Transverse colon (tissue), 4 donors: ENCODE measurements around the gene PDZK1IP1. TPM values are rescaled to one million over a fixed set of nuclear protein-coding genes. Genes with fewer than 3 reads are reported as not detected.

ENCODE experiments used
- DNase-seq: peaks from one replicate; pipeline ENCODE4 v3.0.0-alpha.2; 2019
- H3K27ac ChIP-seq, 4 donors: fragments of 200-600 bp; sonication (generic); 2 replicates each; pipeline ENCODE4 v1.5.1; 2016 to 2018; ENCODE audit warnings: inconsistent platforms in 4 of 4
- H3K27me3 ChIP-seq: fragments of 200-600 bp; sonication (generic); 2 replicates; pipeline ENCODE4 v1.5.1; 2017; ENCODE audit warnings: inconsistent platforms
- H3K36me3 ChIP-seq, 4 donors: fragments of 200-600 bp; sonication (generic); 2 replicates each; pipeline ENCODE4 v1.5.1; 2017 to 2019; ENCODE audit warnings: inconsistent platforms in 4 of 4
- H3K4me1 ChIP-seq, 4 donors: fragments of 200-600 bp; sonication (generic); 2 replicates each; pipeline ENCODE4 v1.5.1; 2017 to 2020; ENCODE audit warnings: inconsistent platforms in 4 of 4
- H3K4me3 ChIP-seq, 4 donors: fragments of 200-600 bp; sonication (generic); 1 replicate in 1 of 4; 2 replicates in 3 of 4; pipeline versions ENCODE4 v1.5.1 to v1.6.1; 2017 to 2019; ENCODE audit warnings: inconsistent platforms in 4 of 4
- H3K9me3 ChIP-seq, 2 donors: fragments of 200-600 bp; sonication (generic); 2 replicates each; pipeline ENCODE4 v1.5.1; 2017 to 2019; ENCODE audit warnings: inconsistent platforms in 2 of 2
- EP300 ChIP-seq: sonication (generic); formaldehyde crosslinking; IDR thresholded peaks from one replicate; pipeline ENCODE4 v1.6.1; 2017; ENCODE audit warnings: antibody characterized with exemption, low read depth
- POLR2A ChIP-seq: fragments of 450-650 bp; IDR thresholded peaks from one replicate; pipeline ENCODE4 v1.6.1; 2016; ENCODE audit warnings: antibody characterized with exemption, mild to moderate bottlenecking, moderate library complexity
- POLR2AphosphoS5 ChIP-seq, 3 donors: sonication (generic); formaldehyde crosslinking; IDR thresholded peaks; one replicate each; pipeline ENCODE4 v1.6.1; 2016; ENCODE audit warnings: antibody characterized with exemption in 3 of 3
- WGBS, 2 donors: methylation state at CpG; one replicate each; pipeline ENCODE4 v1.1.5; 2018; ENCODE audit warnings: low coverage in 1 of 2; 5-methylcytosine and 5-hydroxymethylcytosine counted together
- in situ Hi-C, 4 donors: fragments of 200-750 bp; cut with MboI; loops; one replicate each; pipeline versions ENCODE4 v1.15.0 to v1.15.1; 2017; ENCODE audit warnings: low sequenced_read_pairs in 3 of 4, low pct_ligation_motif_present in 1 of 4, low pct_unique_long_range_greater_than_20kb in 1 of 4
- intact Hi-C: fragments of 100-400 bp; cut with DNase I; formaldehyde crosslinking; loops from one replicate; pipeline ENCODE4 v1.15.1; 2023; ENCODE audit warnings: low total_unique reads
- total RNA-seq, 4 donors: library from RNA; depleted of rRNA; stranded (reverse); fragments of >200 nt; gene quantifications; one replicate each; pipeline ENCODE4 v1.1.0, GENCODE V29; 2016
- TF ChIP-seq, protein P1 (sequence below), 5 experiments: fragments of 200-600 bp in 3 of 5; fragments of 450-650 bp in 2 of 5; sonication (generic) in 3 of 5; IDR thresholded peaks; 1 replicate in 2 of 5; 2 replicates in 3 of 5; pipeline ENCODE4 v1.5.1; 2016 to 2017; ENCODE audit warnings: antibody characterized with exemption in 5 of 5, inconsistent platforms in 3 of 5, mild to moderate bottlenecking in 2 of 5, moderate library complexity in 1 of 5

The PDZK1IP1 gene
- total RNA-seq, 4 donors from 2014 or later, result 16.5 to 228 (median 148) TPM

DNA sequence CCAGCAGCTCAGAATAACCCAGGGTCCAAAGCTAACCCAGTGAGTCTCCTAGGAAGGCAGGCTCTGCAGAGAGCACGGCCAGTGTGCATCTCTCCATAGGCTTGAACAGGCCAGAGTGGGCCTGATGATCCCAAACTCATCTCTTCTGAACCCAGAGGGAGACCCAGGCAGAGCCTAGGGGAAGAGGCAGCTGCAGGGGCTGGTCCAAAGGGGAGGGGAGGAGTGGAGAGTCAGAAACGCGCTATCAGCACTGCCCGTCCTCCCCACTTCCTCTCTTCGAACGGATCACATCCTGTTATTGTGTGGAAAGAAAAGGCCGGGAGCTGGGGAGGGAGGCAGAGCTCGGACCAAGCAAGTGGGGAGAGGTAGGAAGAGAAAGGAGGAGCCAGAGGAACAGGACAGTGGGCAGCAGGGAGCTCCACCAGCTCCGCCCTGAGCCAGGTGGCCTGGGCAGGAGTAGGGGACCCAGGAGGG is 22.0 kb upstream of the PDZK1IP1 start:
- Histone ChIP-seq H3K27ac (peak overlapping the region in 1 of 4 donors; percentile 29), H3K4me3 (no peak overlapping the region), H3K27me3 (no peaks in the 10 kb centered on the region), H3K36me3 (no peaks in the 10 kb centered on the region), H3K9me3 (no peaks in the 10 kb centered on the region), H3K4me1 (no peaks in the 10 kb centered on the region)
- no peak for TF ChIP-seq POLR2A
- TF ChIP-seq, protein P1, sequence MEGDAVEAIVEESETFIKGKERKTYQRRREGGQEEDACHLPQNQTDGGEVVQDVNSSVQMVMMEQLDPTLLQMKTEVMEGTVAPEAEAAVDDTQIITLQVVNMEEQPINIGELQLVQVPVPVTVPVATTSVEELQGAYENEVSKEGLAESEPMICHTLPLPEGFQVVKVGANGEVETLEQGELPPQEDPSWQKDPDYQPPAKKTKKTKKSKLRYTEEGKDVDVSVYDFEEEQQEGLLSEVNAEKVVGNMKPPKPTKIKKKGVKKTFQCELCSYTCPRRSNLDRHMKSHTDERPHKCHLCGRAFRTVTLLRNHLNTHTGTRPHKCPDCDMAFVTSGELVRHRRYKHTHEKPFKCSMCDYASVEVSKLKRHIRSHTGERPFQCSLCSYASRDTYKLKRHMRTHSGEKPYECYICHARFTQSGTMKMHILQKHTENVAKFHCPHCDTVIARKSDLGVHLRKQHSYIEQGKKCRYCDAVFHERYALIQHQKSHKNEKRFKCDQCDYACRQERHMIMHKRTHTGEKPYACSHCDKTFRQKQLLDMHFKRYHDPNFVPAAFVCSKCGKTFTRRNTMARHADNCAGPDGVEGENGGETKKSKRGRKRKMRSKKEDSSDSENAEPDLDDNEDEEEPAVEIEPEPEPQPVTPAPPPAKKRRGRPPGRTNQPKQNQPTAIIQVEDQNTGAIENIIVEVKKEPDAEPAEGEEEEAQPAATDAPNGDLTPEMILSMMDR (IDR thresholded peaks at IDR 0.05), result no peak
- no peak for TF ChIP-seq EP300
- TF ChIP-seq POLR2AphosphoS5 (IDR thresholded peaks at IDR 0.05), result peak in 1 of 3 donors; percentile 19
- WGBS, 2 donors, result 44 to 61% methylated on average over 6 to 9 of the region's 9 CpGs
- no peak for DNase-seq
- in situ Hi-C loops (no loop called here), intact Hi-C loops (no loop called here)

GRCh38 chr1:47210666-47211065 is 20.8 kb upstream of the PDZK1IP1 start:
- Histone ChIP-seq H3K4me1 (no peaks in the 10 kb centered on the region), H3K27me3 (no peaks in the 10 kb centered on the region), H3K4me3 (no peak overlapping the region), H3K36me3 (no peaks in the 10 kb centered on the region), H3K9me3 (no peaks in the 10 kb centered on the region), H3K27ac (no peak overlapping the region)
- in situ Hi-C loops (no loop called here), intact Hi-C loops (no loop called here)
- whole genome bisulfite sequencing, 2 donors, result 80 to 81% methylated on average over 2 to 3 of the region's 3 CpGs
- TF ChIP-seq, protein P1 (IDR thresholded peaks at IDR 0.05), result no peak
- TF ChIP-seq EP300, result no peak
- no peak for TF ChIP-seq POLR2AphosphoS5 (IDR thresholded peaks at IDR 0.05)
- no peak for TF ChIP-seq POLR2A
- no peak for DNase-seq

DNA sequence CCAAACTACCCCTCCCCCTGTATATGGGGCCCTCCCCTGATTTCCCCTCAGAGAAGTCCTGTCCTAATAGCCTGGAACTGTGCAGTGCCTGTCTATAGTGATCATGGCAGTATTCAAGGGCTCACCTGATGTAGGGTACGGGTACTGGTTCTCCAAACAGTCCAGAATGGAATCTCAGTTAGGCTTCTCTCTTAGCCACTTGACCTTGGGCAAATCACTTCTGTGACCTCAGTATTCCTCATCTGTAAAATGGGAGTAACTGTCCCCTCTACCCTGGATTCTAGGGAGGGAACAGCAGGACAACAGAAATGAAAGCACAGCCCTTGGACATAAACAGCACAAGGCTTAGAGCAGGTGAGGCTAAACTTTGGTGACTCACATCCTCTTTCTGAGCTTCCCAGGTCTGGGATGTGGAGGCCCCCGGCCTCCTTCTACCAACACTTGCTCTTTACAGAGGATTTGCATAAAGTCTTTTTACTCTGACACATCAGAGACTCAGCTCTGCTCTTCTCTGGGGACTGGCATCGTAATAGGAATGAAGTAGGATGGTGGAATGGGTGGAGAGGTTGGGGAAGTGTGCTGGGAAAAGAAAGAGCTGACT is 20.0 kb upstream of the PDZK1IP1 start:
- no peak overlapping the region for H3K4me3 ChIP-seq
- no peak for DNase-seq
- H3K9me3 ChIP-seq, result no peaks in the 10 kb centered on the region
- in situ Hi-C loops (no loop called here), intact Hi-C loops (no loop called here)
- no peak overlapping the region for H3K27ac ChIP-seq
- TF ChIP-seq POLR2AphosphoS5 (IDR thresholded peaks at IDR 0.05) (no peak), EP300 (no peak), POLR2A (no peak)
- TF ChIP-seq, protein P1 (IDR thresholded peaks at IDR 0.05), result no peak
- no peaks in the 10 kb centered on the region for H3K36me3 ChIP-seq
- no peaks in the 10 kb centered on the region for H3K27me3 ChIP-seq
- WGBS, 2 donors, result 82% methylated on average over 3 of the region's 3 CpGs; no CpG with 5 or more reads in 1 of the 2 donors
- H3K4me1 ChIP-seq, result no peaks in the 10 kb centered on the region

DNA sequence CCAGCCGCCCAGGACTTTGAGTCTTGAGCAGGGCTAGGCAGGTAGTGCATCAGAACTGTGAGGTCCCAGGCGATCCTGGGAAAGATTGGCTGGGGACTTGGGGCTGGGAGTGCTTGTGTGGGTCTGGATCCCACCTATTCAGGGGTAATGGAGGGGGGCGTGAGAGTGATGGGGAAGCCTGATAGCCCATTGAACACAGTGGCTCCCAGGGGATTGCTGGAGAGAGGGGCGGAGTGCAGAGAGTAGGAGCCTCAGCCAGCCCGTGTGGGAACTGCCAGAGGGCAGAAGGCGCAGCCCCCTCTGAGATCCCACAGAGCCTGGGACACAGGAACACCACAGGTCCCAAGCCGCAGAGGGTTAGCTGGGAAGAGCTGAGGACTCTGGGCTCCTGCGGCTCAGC is 19.3 kb upstream of the PDZK1IP1 start:
- Histone ChIP-seq H3K4me1 (no peaks in the 10 kb centered on the region), H3K36me3 (no peaks in the 10 kb centered on the region), H3K4me3 (no peak overlapping the region), H3K27ac (no peak overlapping the region), H3K27me3 (peaks cover 3% of the 10 kb centered on the region), H3K9me3 (no peaks in the 10 kb centered on the region)
- in situ Hi-C loops (no loop called here), intact Hi-C loops (no loop called here)
- DNase-seq, result no peak
- TF ChIP-seq POLR2AphosphoS5 (IDR thresholded peaks at IDR 0.05) (no peak), POLR2A (no peak), EP300 (no peak)
- TF ChIP-seq, protein P1 (IDR thresholded peaks at IDR 0.05), result no peak
- 45 to 66% methylated on average over 4 to 8 of the region's 8 CpGs for WGBS, 2 donors
